Stomach (tissue), 4 donors: ENCODE results near the gene ADAMTS16.

Source experiments
- CTCF ChIP-seq, 7 experiments: fragments of 450-650 bp in 4 of 7; fragments of 200-600 bp in 3 of 7; sonication (generic) in 3 of 7; IDR thresholded peaks; one replicate each; pipeline ENCODE4 v1.5.1; 2016 to 2019; ENCODE audit warnings: antibody characterized with exemption in 7 of 7, control low read depth in 2 of 7, mild to moderate bottlenecking in 1 of 7
- EP300 ChIP-seq: sonication (generic); formaldehyde crosslinking; IDR thresholded peaks from one replicate; pipeline ENCODE4 v1.6.1; 2017; ENCODE audit warnings: antibody characterized with exemption

DNA sequence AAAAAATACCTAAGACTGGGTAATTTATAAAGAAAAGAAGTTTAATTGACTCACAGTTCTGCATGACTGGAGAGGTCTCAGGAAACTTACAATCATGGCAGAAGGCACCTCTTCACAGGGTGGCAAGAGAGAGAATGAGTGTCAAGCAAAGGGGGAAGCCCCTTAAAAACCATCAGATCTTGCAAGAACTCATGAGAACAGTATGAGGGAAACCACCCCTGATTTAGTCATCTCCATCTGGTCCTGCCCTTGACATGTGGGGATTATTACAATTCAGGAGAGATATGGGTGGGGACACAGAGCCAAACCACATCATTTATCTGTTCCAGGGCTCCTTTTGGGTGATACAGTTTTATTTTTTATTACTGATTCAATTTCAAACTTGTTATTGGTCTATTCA is 23.2 kb upstream of the ADAMTS16 start:
- TF ChIP-seq EP300 (no peak), CTCF (IDR thresholded peaks at IDR 0.05) (no peak)
